Adrenal gland (tissue), 5 donors: ENCODE results near the gene ROR1.

Experiments used
- POLR2A ChIP-seq, 2 donors: fragments of 450-650 bp; IDR thresholded peaks; one replicate each; pipeline ENCODE4 v1.6.1; 2017; ENCODE audit warnings: antibody characterized with exemption in 2 of 2, mild to moderate bottlenecking in 2 of 2, moderate library complexity in 1 of 2
- TF ChIP-seq, protein P1 (sequence below), 6 experiments: fragments of 450-650 bp in 4 of 6; fragments of 200-600 bp in 2 of 6; sonication (generic) in 1 of 6; IDR thresholded peaks; 1 replicate in 5 of 6; 2 replicates in 1 of 6; pipeline versions ENCODE4 v1.5.1 to v1.8.0; 2016 to 2021; ENCODE audit warnings: antibody characterized with exemption in 6 of 6, mild to moderate bottlenecking in 2 of 6, moderate library complexity in 1 of 6
- donor health status: DM: no; HTN: no; CAD: no.

DNA sequence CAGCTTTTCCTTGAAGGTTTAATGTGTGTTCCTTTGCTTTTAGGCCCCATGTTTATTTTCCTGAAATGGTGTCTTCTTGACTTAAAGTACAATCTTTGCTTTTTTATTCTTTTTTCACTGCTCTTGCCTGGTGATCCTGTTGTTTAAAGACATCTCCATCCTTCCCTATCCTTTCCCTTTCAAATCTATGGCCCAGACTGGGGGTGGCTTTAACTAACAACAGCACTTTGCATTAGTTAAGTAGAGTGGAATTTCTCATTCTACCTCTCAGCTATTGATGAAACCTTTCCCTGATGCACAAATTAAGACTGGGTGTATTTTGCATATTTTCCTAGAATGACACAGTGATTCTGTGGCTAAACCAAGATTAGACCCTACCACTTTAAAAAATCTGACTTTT is 84.3 kb downstream of the ROR1 start:
- no peak for TF ChIP-seq POLR2A (IDR thresholded peaks at IDR 0.05)
- TF ChIP-seq, protein P1, sequence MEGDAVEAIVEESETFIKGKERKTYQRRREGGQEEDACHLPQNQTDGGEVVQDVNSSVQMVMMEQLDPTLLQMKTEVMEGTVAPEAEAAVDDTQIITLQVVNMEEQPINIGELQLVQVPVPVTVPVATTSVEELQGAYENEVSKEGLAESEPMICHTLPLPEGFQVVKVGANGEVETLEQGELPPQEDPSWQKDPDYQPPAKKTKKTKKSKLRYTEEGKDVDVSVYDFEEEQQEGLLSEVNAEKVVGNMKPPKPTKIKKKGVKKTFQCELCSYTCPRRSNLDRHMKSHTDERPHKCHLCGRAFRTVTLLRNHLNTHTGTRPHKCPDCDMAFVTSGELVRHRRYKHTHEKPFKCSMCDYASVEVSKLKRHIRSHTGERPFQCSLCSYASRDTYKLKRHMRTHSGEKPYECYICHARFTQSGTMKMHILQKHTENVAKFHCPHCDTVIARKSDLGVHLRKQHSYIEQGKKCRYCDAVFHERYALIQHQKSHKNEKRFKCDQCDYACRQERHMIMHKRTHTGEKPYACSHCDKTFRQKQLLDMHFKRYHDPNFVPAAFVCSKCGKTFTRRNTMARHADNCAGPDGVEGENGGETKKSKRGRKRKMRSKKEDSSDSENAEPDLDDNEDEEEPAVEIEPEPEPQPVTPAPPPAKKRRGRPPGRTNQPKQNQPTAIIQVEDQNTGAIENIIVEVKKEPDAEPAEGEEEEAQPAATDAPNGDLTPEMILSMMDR (IDR thresholded peaks at IDR 0.05), result no peak
